ENCODE measurements around the gene TBPL2.
A peak's percentile ranks its signal among the peaks of the same experiment; 100 is the strongest.

The TBPL2 gene

DNA sequence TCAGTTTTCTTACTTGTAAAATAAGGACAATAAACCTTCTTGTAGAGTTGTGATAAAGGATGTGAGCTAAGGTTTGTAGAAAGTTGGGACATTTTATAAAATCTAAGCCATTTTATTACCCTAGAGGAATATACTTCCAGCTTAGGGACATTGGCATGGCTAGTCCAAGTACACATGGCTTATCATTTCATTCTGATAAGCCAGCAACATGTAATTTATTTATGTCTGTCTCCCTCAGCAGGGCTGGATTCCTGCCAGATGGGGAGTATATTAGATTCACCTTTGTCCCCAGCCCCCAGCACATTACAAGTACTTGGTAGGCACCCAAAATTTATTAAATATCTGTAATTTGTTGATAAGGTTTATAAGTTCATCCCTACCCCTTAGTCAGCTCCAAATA, 22.5 kb downstream of the TBPL2 start:
- Histone ChIP-seq H3K36me3 (ENCODE audit: control insufficient read depth, low read length) (no peaks in the 10 kb centered on the region), H3K4me2 (ENCODE audit: low read length) (no peak overlapping the region), H3K27me3 (ENCODE audit: control insufficient read depth, low read length) (peaks cover 4% of the 10 kb centered on the region), H4K20me1 (ENCODE audit: control insufficient read depth, insufficient read depth, low read depth, low read length) (no peaks in the 10 kb centered on the region), H3K79me2 (ENCODE audit: control insufficient read depth, low read length) (no peaks in the 10 kb centered on the region), H3K4me3 (ENCODE audit: low read length) (no peak overlapping the region), H3K9me2 (replicated peaks; ENCODE audit: control insufficient read depth, low read length) (no peaks in the 10 kb centered on the region), H3K9me3 (ENCODE audit: control insufficient read depth, insufficient read depth, low read length) (no peaks in the 10 kb centered on the region), H3K27ac (ENCODE audit: low read depth, low read length) (no peak overlapping the region), H3K4me1 (ENCODE audit: control insufficient read depth, low read length) (no peaks in the 10 kb centered on the region), H3F3A (ENCODE audit: control insufficient read depth, insufficient read depth) (no peaks in the 10 kb centered on the region)
- TF ChIP-seq EZH2phosphoT487 (IDR thresholded peaks at IDR 0.05; ENCODE audit: borderline replicate concordance, low read length), result no peak
- TF ChIP-seq, protein P1, sequence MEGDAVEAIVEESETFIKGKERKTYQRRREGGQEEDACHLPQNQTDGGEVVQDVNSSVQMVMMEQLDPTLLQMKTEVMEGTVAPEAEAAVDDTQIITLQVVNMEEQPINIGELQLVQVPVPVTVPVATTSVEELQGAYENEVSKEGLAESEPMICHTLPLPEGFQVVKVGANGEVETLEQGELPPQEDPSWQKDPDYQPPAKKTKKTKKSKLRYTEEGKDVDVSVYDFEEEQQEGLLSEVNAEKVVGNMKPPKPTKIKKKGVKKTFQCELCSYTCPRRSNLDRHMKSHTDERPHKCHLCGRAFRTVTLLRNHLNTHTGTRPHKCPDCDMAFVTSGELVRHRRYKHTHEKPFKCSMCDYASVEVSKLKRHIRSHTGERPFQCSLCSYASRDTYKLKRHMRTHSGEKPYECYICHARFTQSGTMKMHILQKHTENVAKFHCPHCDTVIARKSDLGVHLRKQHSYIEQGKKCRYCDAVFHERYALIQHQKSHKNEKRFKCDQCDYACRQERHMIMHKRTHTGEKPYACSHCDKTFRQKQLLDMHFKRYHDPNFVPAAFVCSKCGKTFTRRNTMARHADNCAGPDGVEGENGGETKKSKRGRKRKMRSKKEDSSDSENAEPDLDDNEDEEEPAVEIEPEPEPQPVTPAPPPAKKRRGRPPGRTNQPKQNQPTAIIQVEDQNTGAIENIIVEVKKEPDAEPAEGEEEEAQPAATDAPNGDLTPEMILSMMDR (IDR thresholded peaks at IDR 0.05; ENCODE audit: low read depth, low read length, poor library complexity, severe bottlenecking), result no peak

DNA sequence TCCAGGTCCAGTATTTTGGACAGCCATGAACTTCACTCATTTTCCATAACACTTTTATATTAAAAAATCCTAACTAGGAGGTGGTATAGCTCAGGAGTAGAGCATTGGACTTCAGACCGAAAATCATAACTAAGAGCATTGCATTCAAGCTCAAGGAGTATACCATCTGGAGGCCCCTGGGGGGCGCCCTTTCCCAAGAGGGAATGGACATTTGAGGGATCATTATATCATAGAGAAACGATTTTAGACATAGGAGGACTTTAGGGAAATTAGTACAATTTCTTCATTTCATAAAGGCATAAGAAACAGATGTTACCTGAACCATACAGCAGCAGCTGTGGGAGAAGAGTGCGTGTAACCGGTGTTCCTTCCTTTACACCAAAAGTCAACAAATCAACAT, 23.6 kb downstream of the TBPL2 start:
- no peaks in the 10 kb centered on the region for H3K9me3 ChIP-seq (ENCODE audit: control insufficient read depth, insufficient read depth, low read length)
- peaks cover 6% of the 10 kb centered on the region for H3K4me1 ChIP-seq (ENCODE audit: control insufficient read depth, low read length)
- no peaks in the 10 kb centered on the region for H3K36me3 ChIP-seq (ENCODE audit: control insufficient read depth, low read length)
- no peaks in the 10 kb centered on the region for H3K79me2 ChIP-seq (ENCODE audit: control insufficient read depth, low read length)
- no peak overlapping the region for H3K27ac ChIP-seq (ENCODE audit: low read depth, low read length)
- H3K27me3 ChIP-seq (ENCODE audit: control insufficient read depth, low read length), result peaks cover 4% of the 10 kb centered on the region
- no peaks in the 10 kb centered on the region for H4K20me1 ChIP-seq (ENCODE audit: control insufficient read depth, insufficient read depth, low read depth, low read length)
- H3K9me2 ChIP-seq (replicated peaks; ENCODE audit: control insufficient read depth, low read length), result no peaks in the 10 kb centered on the region
- H3K4me2 ChIP-seq (ENCODE audit: low read length), result no peak overlapping the region
- H3K4me3 ChIP-seq (ENCODE audit: low read length), result no peak overlapping the region
- no peak for TF ChIP-seq EZH2phosphoT487 (IDR thresholded peaks at IDR 0.05; ENCODE audit: borderline replicate concordance, low read length)
- TF ChIP-seq, protein P1 (IDR thresholded peaks at IDR 0.05; ENCODE audit: low read depth, low read length, poor library complexity, severe bottlenecking), result peak; percentile 62
- H3F3A ChIP-seq (ENCODE audit: control insufficient read depth, insufficient read depth), result no peaks in the 10 kb centered on the region

DNA sequence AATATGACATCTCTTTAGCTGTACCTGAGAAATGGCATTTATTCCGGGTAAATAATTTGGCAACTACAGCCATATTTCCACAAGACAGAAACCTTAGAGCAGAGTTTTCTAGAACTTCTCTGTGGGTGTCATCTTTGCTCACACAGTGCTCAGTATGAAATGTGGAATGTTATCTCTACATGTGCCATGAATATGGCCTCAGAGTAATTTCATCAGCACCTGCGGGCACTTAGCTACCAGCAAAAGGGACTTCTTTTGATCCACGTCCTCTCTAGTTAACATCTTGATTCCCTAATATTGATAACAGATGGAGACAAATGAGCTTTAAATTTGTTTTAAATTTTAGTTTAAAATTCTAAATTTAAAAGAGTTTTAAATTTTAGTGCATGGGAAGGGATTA, 25.9 kb downstream of the TBPL2 start:
- peaks cover 19% of the 10 kb centered on the region for H3K79me2 ChIP-seq (ENCODE audit: control insufficient read depth, low read length)
- TF ChIP-seq EZH2phosphoT487 (IDR thresholded peaks at IDR 0.05; ENCODE audit: borderline replicate concordance, low read length), result no peak
- TF ChIP-seq, protein P1 (IDR thresholded peaks at IDR 0.05; ENCODE audit: low read depth, low read length, poor library complexity, severe bottlenecking), result no peak

More for the DNA sequence above, 25.9 kb downstream of the TBPL2 start:
- peaks cover 15% of the 10 kb centered on the region for H3K4me1 ChIP-seq (ENCODE audit: control insufficient read depth, low read length)
- H3K27me3 ChIP-seq (ENCODE audit: control insufficient read depth, low read length), result peaks cover 4% of the 10 kb centered on the region
- no peak overlapping the region for H3K4me2 ChIP-seq (ENCODE audit: low read length)
- no peak overlapping the region for H3K27ac ChIP-seq (ENCODE audit: low read depth, low read length)
- no peaks in the 10 kb centered on the region for H3F3A ChIP-seq (ENCODE audit: control insufficient read depth, insufficient read depth)
- H3K4me3 ChIP-seq (ENCODE audit: low read length), result no peak overlapping the region
- no peaks in the 10 kb centered on the region for H3K36me3 ChIP-seq (ENCODE audit: control insufficient read depth, low read length)
- no peaks in the 10 kb centered on the region for H4K20me1 ChIP-seq (ENCODE audit: control insufficient read depth, insufficient read depth, low read depth, low read length)
- no peaks in the 10 kb centered on the region for H3K9me2 ChIP-seq (replicated peaks; ENCODE audit: control insufficient read depth, low read length)
- H3K9me3 ChIP-seq (ENCODE audit: control insufficient read depth, insufficient read depth, low read length), result no peaks in the 10 kb centered on the region
